ENCODE data around the gene PCDHGB6.
"Not testable (repeated sequence)": the region's sequence is repeated elsewhere in the genome, so short reads cannot be mapped to it uniquely, and the experiment has no call there.

GRCh38 chr5:141394401-141395187 lies 13.2 kb upstream of the PCDHGB6 start:
- not testable (repeated sequence) for TF ChIP-seq CTCF (IDR thresholded peaks at IDR 0.05); POLR2AphosphoS5 (IDR thresholded peaks at IDR 0.05; ENCODE audit: low read depth, low read length); REST (IDR thresholded peaks at IDR 0.05; ENCODE audit: insufficient read depth in 1 of 2, low read depth in 2 of 2, low read length in 1 of 2)

Measured in Panc1 (cell line).